Breast epithelium (tissue), 3 donors: ENCODE data around the gene ATF3.

Experiments used
- CTCF ChIP-seq, 3 donors: fragments of 450-650 bp; IDR thresholded peaks; one replicate each; pipeline ENCODE4 v1.5.1; 2016 to 2017; ENCODE audit warnings: antibody characterized with exemption in 3 of 3, mild to moderate bottlenecking in 3 of 3, moderate library complexity in 3 of 3
- POLR2AphosphoS5 ChIP-seq, 3 donors: sonication (generic); formaldehyde crosslinking; IDR thresholded peaks; one replicate each; pipeline ENCODE4 v1.6.1; 2017; ENCODE audit warnings: antibody characterized with exemption in 3 of 3

GRCh38 chr1:212649020-212649419 is 40.5 kb downstream of the ATF3 start:
- TF ChIP-seq POLR2AphosphoS5 (IDR thresholded peaks at IDR 0.05) (no peak), CTCF (IDR thresholded peaks at IDR 0.05) (no peak)
